HCT116 (cell line): ENCODE results near the gene RNF13. TPM values are rescaled to one million over a fixed set of nuclear protein-coding genes. Genes with fewer than 3 reads are reported as not detected.

Experiments
- ATAC-seq: fragments of 200-7000 bp; cut with Tn5 transposase; 2 replicates; pipeline ENCODE4 v1.9.1; 2020; ENCODE audit warnings: mild to moderate bottlenecking, moderate library complexity
- BruUV-seq: library from RNA; stranded (reverse); fragments of 400-500 nt; replicated peaks from 2 replicates; lab custom pipeline; 2021; lab: Mats Ljungman, UMichigan
- CTCF ChIA-PET: fragments of 300-600 bp; sonication (Branson Sonifier 250); formaldehyde crosslinking; loops from one replicate; lab custom pipeline; 2021; ENCODE audit warnings: antibody characterized with exemption; lab: Charles Lee
- POLR2A ChIA-PET: fragments of 300-600, 350-600 bp; sonication (Branson Sonifier 250); formaldehyde crosslinking; loops from one replicate; lab custom pipeline; 2021; ENCODE audit warnings: antibody characterized with exemption; lab: Charles Lee
- RAD21 ChIA-PET, 2 experiments: fragments of 300-600 bp; sonication (Branson Sonifier 250); formaldehyde crosslinking; loops; one replicate each; lab custom pipeline; 2023; ENCODE audit warnings: low total read pairs in 2 of 2; ENCODE audit not compliant: uncharacterized antibody in 2 of 2, unreplicated experiment in 2 of 2, low non-redundant PET in 1 of 2; lab: Charles Lee
- DNase-seq: peaks from one replicate; pipeline ENCODE4 v3.0.0-alpha.2; 2010; ENCODE audit warnings: low read depth, low spot score
- H2AFZ ChIP-seq: fragments of 200-600 bp; shearing (Covaris generic), sonication (generic); 2 replicates; pipeline ENCODE4 v1.6.1; 2017; ENCODE audit warnings: low read depth, mixed run types, mixed read lengths, antibody characterized with exemption, low read length; ENCODE audit not compliant: poor library complexity, severe bottlenecking
- H3K27ac ChIP-seq: 2 replicates; pipeline ENCODE4 v1.5.1; 2012; ENCODE audit warnings: low read depth, low read length
- H3K27me3 ChIP-seq: fragments of 200-600 bp; sonication (generic); 2 replicates; pipeline ENCODE4 v1.6.1; 2016; ENCODE audit warnings: mixed run types, low read length, mixed read lengths; ENCODE audit not compliant: insufficient read depth
- H3K36me3 ChIP-seq, 2 experiments: fragments of 200-500 bp in 1 of 2; fragments of 200-600 bp in 1 of 2; sonication (Bioruptor generic) in 1 of 2; sonication (generic) in 1 of 2; 2 replicates each; pipeline versions ENCODE4 v1.5.1 to v1.6.1; 2014 to 2016; ENCODE audit warnings: low read length in 2 of 2, inconsistent platforms in 1 of 2, mixed read lengths in 1 of 2, mixed run types in 1 of 2; ENCODE audit not compliant: insufficient read depth in 2 of 2, control insufficient read depth in 1 of 2
- H3K4me1 ChIP-seq, 2 experiments: fragments of 200-600 bp in 1 of 2; sonication (generic) in 1 of 2; 2 replicates each; pipeline versions ENCODE4 v1.5.1 to v1.6.1; 2012 to 2017; ENCODE audit warnings: low read length in 2 of 2, inconsistent platforms in 1 of 2, mild to moderate bottlenecking in 1 of 2, mixed read lengths in 1 of 2, mixed run types in 1 of 2, moderate library complexity in 1 of 2; ENCODE audit not compliant: insufficient read depth in 2 of 2, control insufficient read depth in 1 of 2
- H3K4me2 ChIP-seq: fragments of 200-600 bp; sonication (generic); 2 replicates; pipeline ENCODE4 v1.6.1; 2017; ENCODE audit warnings: mixed run types, low read length, mixed read lengths
- H3K4me3 ChIP-seq, 2 experiments: fragments of 200-600 bp in 1 of 2; sonication (generic) in 1 of 2; replicated peaks in 1 of 2; 2 replicates each; pipeline ENCODE4 v1.5.1; 2011 to 2016; ENCODE audit warnings: low read length in 2 of 2, control low read depth in 1 of 2, low read depth in 1 of 2, mild to moderate bottlenecking in 1 of 2, mixed read lengths in 1 of 2, mixed run types in 1 of 2
- H3K79me2 ChIP-seq: fragments of 200-600 bp; sonication (generic); 2 replicates; pipeline ENCODE4 v1.6.1; 2017; ENCODE audit warnings: mild to moderate bottlenecking, mixed run types, low read length, moderate library complexity, mixed read lengths; ENCODE audit not compliant: insufficient read depth
- H3K9ac ChIP-seq: fragments of 200-600 bp; sonication (generic); 2 replicates; pipeline ENCODE4 v1.6.1; 2016; ENCODE audit warnings: low read length, mixed read lengths
- H3K9me2 ChIP-seq: fragments of 200-600 bp; sonication (generic), shearing (Covaris generic); 2 replicates; pipeline ENCODE4 v1.6.1; 2017; ENCODE audit warnings: mixed run types, mild to moderate bottlenecking, moderate library complexity; ENCODE audit not compliant: insufficient read depth
- H3K9me3 ChIP-seq, 2 experiments: fragments of 200-500 bp in 1 of 2; fragments of 200-600 bp in 1 of 2; sonication (Bioruptor generic) in 1 of 2; sonication (generic) in 1 of 2; 2 replicates each; pipeline ENCODE4 v1.6.1; 2014 to 2017; ENCODE audit warnings: low read length in 2 of 2, mixed read lengths in 2 of 2, inconsistent platforms in 1 of 2, low read depth in 1 of 2, mild to moderate bottlenecking in 1 of 2, mixed run types in 1 of 2, moderate library complexity in 1 of 2; ENCODE audit not compliant: control insufficient read depth in 1 of 2, insufficient read depth in 1 of 2
- H4K20me1 ChIP-seq: fragments of 200-600 bp; sonication (generic), shearing (Covaris generic); 2 replicates; pipeline ENCODE4 v1.6.1; 2017; ENCODE audit warnings: mixed run types, mild to moderate bottlenecking, moderate library complexity; ENCODE audit not compliant: insufficient read depth
- ATF3 ChIP-seq: IDR thresholded peaks from 2 replicates; pipeline ENCODE4 v1.6.1; 2012
- CBX3 ChIP-seq: IDR thresholded peaks from 2 replicates; pipeline ENCODE4 v1.6.1; 2012; ENCODE audit warnings: low read depth
- CEBPB ChIP-seq: IDR thresholded peaks from 2 replicates; pipeline ENCODE4 v1.6.1; 2012; ENCODE audit warnings: low read depth
- CTCF ChIP-seq, 3 experiments: fragments of 200-600 bp in 1 of 3; sonication (generic) in 1 of 3; IDR thresholded peaks in 2 of 3; conservative IDR thresholded peaks in 1 of 3; 2 replicates each; pipeline ENCODE4 v1.5.1; 2012 to 2017; ENCODE audit warnings: low read depth in 2 of 3, low read length in 2 of 3, antibody characterized with exemption in 1 of 3, borderline replicate concordance in 1 of 3, control low read depth in 1 of 3, mild to moderate bottlenecking in 1 of 3, mixed read lengths in 1 of 3, mixed run types in 1 of 3, moderate library complexity in 1 of 3; ENCODE audit not compliant: insufficient read depth in 1 of 3
- EGR1 ChIP-seq: IDR thresholded peaks from 2 replicates; pipeline ENCODE4 v1.6.1; 2012; ENCODE audit warnings: low read depth
- EZH2 ChIP-seq: fragments of 200-600 bp; sonication (generic); IDR thresholded peaks from 2 replicates; pipeline ENCODE4 v1.6.1; 2017; ENCODE audit warnings: antibody characterized with exemption, mixed run types
- EZH2phosphoT487 ChIP-seq: fragments of 200-600 bp; IDR thresholded peaks from 2 replicates; pipeline ENCODE4 v1.6.1; 2018; ENCODE audit warnings: antibody characterized with exemption, borderline replicate concordance
- FOSL1 ChIP-seq: IDR thresholded peaks from 2 replicates; pipeline ENCODE4 v1.6.1; 2012; ENCODE audit warnings: low read depth
- JUND ChIP-seq: IDR thresholded peaks from 2 replicates; pipeline ENCODE4 v1.6.1; 2012
- POLR2AphosphoS5 ChIP-seq: IDR thresholded peaks from 2 replicates; pipeline ENCODE4 v1.6.1; 2011; ENCODE audit warnings: mild to moderate bottlenecking, low read depth, low read length, moderate library complexity
- RAD21 ChIP-seq: IDR thresholded peaks from 2 replicates; pipeline ENCODE4 v1.6.1; 2012; ENCODE audit warnings: low read depth, mild to moderate bottlenecking
- SIN3A ChIP-seq: IDR thresholded peaks from 2 replicates; pipeline ENCODE4 v1.6.1; 2012; ENCODE audit warnings: low read depth
- SP1 ChIP-seq: IDR thresholded peaks from 2 replicates; pipeline ENCODE4 v1.6.1; 2012; ENCODE audit warnings: low read depth
- SRF ChIP-seq: IDR thresholded peaks from 2 replicates; pipeline ENCODE4 v1.6.1; 2012; ENCODE audit warnings: low read depth
- ZFX ChIP-seq: fragments of 450-650 bp; IDR thresholded peaks from 2 replicates; pipeline ENCODE4 v1.6.1; 2017
- ZNF274 ChIP-seq: fragments of 200-500 bp; sonication (Bioruptor generic); IDR thresholded peaks from 2 replicates; pipeline ENCODE4 v1.6.1; 2014; ENCODE audit warnings: mild to moderate bottlenecking, low read depth, low read length, inconsistent platforms
- intact Hi-C: fragments of 100-400 bp; cut with micrococcal nuclease; formaldehyde crosslinking; loops from 2 replicates; pipeline ENCODE4 v1.10.0; 2022
- total RNA-seq: library from RNA; stranded (reverse); gene quantifications from one replicate; pipeline ENCODE4 v1.2.1, GENCODE V29; 2021; ENCODE audit not compliant: unreplicated experiment
- TF ChIP-seq, protein P1 (sequence below): IDR thresholded peaks from 2 replicates; pipeline ENCODE4 v1.6.1; 2012; ENCODE audit warnings: low read depth
- TF ChIP-seq, protein P2 (sequence below): IDR thresholded peaks from 2 replicates; pipeline ENCODE4 v1.6.1; 2011; ENCODE audit warnings: mild to moderate bottlenecking, low read length, moderate library complexity; ENCODE audit not compliant: insufficient replicate concordance; ENCODE audit errors: extremely low read depth
- TF ChIP-seq, protein P3 (sequence below): IDR thresholded peaks from 2 replicates; pipeline ENCODE4 v1.6.1; 2012

The RNF13 gene
- total RNA-seq, 1 experiment from 2014 or later, result 39.9 TPM

DNA sequence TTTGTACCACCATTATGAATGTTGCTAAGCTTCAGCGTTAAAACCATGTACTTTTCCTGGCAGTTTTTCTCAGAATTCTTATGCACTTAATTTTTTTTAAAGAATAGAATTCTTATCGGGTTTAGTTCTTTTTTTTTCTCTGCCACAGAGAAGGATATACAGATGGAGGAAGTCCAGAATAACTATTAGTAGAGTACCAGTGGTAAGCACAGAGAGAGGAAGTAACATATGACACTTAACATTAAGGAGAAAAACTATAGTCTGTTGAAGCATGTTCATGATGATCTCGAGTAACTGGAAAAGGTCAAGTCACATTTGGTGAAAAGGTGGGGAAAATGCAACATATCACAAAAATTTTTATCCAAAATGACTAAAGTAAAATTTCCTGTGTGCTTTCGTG is 68.9 kb downstream of the RNF13 start (continued):
- TF ChIP-seq SIN3A, result no peak

- Histone ChIP-seq H3K4me2 (no peak overlapping the region), H3K79me2 (no peaks in the 10 kb centered on the region; the same call in 1 of the 2 replicates), H3K9ac (no peak overlapping the region), H3K36me3 (no peaks in the 10 kb centered on the region), H3K4me1 (no peaks in the 10 kb centered on the region), H3K9me3 (no peaks in the 10 kb centered on the region), H3K4me3 (no peak overlapping the region), H4K20me1 (no peaks in the 10 kb centered on the region)
- intact Hi-C loops, result no loop called here
- no TSS peak for BruUV-seq
- POLR2A ChIA-PET, result interaction anchor here (0.5 kb wide), 1 partner anchor 12 kb away, joined by 5 read pairs; no protein-coding TSS in a partner anchor
- CTCF ChIA-PET, result no interaction called here
- RAD21 ChIA-PET, result no interaction called here
- TF ChIP-seq, protein P1, sequence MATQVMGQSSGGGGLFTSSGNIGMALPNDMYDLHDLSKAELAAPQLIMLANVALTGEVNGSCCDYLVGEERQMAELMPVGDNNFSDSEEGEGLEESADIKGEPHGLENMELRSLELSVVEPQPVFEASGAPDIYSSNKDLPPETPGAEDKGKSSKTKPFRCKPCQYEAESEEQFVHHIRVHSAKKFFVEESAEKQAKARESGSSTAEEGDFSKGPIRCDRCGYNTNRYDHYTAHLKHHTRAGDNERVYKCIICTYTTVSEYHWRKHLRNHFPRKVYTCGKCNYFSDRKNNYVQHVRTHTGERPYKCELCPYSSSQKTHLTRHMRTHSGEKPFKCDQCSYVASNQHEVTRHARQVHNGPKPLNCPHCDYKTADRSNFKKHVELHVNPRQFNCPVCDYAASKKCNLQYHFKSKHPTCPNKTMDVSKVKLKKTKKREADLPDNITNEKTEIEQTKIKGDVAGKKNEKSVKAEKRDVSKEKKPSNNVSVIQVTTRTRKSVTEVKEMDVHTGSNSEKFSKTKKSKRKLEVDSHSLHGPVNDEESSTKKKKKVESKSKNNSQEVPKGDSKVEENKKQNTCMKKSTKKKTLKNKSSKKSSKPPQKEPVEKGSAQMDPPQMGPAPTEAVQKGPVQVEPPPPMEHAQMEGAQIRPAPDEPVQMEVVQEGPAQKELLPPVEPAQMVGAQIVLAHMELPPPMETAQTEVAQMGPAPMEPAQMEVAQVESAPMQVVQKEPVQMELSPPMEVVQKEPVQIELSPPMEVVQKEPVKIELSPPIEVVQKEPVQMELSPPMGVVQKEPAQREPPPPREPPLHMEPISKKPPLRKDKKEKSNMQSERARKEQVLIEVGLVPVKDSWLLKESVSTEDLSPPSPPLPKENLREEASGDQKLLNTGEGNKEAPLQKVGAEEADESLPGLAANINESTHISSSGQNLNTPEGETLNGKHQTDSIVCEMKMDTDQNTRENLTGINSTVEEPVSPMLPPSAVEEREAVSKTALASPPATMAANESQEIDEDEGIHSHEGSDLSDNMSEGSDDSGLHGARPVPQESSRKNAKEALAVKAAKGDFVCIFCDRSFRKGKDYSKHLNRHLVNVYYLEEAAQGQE, result no peak
- TF ChIP-seq EZH2, result no peak
- no peak for TF ChIP-seq FOSL1
- TF ChIP-seq CTCF (IDR thresholded peaks at IDR 0.05 in 2 of 3, conservative IDR thresholded peaks at IDR 0.05 in 1 of 3; ENCODE audit: borderline replicate concordance in 1 of 3, insufficient read depth in 1 of 3, low read depth in 2 of 3, low read length in 2 of 3), result no peak
- TF ChIP-seq ZFX, result no peak
- TF ChIP-seq ATF3, result no peak
- TF ChIP-seq SP1, result no peak
- no peak for TF ChIP-seq CEBPB
- no peak for TF ChIP-seq RAD21
- no peak for TF ChIP-seq SRF
- no peak for TF ChIP-seq POLR2AphosphoS5
- no peak for TF ChIP-seq ZNF274
- TF ChIP-seq, protein P2, sequence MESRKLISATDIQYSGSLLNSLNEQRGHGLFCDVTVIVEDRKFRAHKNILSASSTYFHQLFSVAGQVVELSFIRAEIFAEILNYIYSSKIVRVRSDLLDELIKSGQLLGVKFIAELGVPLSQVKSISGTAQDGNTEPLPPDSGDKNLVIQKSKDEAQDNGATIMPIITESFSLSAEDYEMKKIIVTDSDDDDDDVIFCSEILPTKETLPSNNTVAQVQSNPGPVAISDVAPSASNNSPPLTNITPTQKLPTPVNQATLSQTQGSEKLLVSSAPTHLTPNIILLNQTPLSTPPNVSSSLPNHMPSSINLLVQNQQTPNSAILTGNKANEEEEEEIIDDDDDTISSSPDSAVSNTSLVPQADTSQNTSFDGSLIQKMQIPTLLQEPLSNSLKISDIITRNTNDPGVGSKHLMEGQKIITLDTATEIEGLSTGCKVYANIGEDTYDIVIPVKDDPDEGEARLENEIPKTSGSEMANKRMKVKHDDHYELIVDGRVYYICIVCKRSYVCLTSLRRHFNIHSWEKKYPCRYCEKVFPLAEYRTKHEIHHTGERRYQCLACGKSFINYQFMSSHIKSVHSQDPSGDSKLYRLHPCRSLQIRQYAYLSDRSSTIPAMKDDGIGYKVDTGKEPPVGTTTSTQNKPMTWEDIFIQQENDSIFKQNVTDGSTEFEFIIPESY, result no peak
- no peak for TF ChIP-seq SIN3A
- no peak for TF ChIP-seq JUND
- no peak for TF ChIP-seq EZH2phosphoT487
- TF ChIP-seq, protein P3, sequence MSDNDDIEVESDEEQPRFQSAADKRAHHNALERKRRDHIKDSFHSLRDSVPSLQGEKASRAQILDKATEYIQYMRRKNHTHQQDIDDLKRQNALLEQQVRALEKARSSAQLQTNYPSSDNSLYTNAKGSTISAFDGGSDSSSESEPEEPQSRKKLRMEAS, result no peak
- no peak for TF ChIP-seq EGR1
- no peak for TF ChIP-seq CBX3
- TF ChIP-seq, all 23 proteins: peak for 0
- DNase-seq, result no peak
- H3K9me2 ChIP-seq, result no peaks in the 10 kb centered on the region
- no peak overlapping the region for H2AFZ ChIP-seq
- ATAC-seq, result no peak
- no peaks in the 10 kb centered on the region for H3K27me3 ChIP-seq
- H3K27ac ChIP-seq, result no peak overlapping the region
Observed at GRCh38 chr3:149883134-149883533, 70.1 kb downstream of the RNF13 start.
